Measurements from ENCODE around the gene PAPPA2.
A peak's percentile ranks its signal among the peaks of the same experiment; 100 is the strongest.

The PAPPA2 gene

DNA sequence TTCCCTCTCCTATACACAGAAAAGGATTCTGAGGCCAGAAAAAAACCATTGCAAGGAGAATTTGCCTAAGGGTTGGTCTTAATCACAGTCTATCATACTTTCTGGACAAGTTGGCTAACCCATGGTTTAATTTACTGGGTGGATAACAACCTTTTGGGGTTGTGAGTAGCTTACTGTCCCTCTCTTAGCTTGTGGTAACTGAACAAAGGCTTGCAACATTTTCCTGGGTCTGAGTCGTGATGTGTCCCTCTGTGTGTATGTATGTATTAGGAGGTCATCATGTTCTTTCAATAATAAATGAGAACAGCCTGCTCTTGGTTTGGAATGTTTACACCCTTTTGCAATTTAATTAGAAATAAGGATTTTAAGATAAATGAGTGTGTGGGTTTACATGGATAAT is 36.7 kb downstream of the PAPPA2 start:
- no peak for DNase-seq (ENCODE audit: low spot score)

DNA sequence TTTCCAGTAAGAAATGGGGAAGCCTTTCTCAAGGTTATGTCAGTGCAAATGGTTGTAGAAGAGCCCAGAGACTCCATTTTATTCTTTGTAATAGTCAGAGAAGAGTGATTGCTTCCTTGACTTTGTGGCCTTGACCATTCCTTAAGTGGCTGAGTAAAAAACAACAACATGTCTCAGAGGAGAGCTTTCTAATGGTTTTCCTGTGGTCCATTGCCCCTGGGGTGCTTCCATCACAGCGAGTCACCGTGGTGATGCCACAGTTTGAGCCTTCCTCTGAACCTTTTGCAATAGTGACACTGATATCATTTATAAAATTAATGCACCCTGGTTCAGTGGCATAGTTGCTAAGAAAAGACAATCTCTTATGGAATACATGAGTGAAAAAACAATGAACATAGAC is 38.6 kb downstream of the PAPPA2 start:
- DNase-seq (ENCODE audit: low spot score), result no peak

DNA sequence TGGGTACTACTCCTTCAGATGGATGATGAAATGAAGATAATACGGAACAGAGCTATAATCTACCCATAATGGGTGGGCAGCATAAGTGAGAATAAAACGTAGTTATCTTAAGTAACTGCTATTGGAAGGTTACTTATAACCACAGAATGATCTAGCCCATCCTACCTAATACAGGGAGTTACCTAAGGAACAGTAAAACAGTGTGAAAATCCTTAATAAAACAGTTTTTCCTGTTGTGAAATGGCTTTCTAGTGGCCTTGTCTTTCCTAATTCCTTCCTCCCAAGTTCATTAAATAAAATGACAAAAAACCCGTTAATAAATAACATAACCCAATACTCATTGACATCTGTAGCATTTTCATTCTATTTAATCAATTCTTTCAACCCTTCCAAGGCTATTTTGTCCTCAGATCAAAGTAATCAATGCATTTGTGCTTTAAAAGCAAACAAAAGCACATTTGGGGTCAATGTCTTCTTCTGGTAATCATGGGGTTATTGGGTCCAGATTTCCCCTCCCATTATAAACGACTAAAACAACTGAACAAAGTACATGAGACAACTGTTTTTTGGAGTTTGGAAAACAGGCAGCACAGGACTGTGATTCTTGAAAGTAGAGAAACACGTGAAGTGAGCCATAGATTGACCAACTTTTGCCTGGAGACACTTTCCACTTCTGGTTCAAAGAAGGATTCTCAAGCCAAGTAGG is 42.0 kb downstream of the PAPPA2 start:
- DNase-seq (ENCODE audit: low spot score), result no peak

DNA sequence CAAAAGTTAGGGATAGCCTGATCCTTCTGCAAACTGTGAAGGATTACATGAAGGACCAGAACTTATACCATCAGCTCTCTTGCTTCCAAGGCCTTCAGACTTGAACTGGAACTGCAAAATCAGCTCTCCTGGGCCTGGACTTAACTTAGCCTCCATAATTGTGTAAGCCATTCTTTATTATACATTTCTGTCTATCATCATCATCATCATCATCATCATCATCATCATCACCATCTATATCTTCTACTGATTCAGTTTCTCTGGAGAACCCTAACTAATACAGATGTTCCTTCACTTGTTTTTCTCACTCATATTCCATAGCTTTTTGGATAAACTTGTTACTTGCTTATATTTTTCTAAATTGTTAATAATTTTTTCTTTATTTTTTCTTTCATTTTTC is 50.0 kb downstream of the PAPPA2 start:
- no peak for DNase-seq (ENCODE audit: low spot score)

DNA sequence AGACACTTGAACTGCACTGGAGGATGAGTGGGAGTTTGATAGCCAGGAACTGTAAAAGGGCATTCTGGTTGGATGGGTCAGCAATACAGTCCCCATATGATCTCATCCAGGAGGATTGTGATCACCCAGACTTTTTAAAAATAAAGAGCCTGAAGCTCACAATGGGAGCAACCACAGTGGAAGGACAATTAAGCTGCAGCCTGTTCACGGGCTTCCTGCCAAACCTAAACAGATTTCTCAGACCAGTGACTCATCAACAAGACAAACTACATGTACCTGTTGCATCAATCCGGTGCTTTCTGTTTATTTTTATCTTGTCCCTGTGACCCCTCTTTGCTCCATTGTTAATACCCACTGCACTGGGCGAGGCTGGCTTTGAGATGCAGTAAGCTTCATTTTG is 52.3 kb downstream of the PAPPA2 start:
- DNase-seq (ENCODE audit: low spot score), result peak; percentile 86

DNA sequence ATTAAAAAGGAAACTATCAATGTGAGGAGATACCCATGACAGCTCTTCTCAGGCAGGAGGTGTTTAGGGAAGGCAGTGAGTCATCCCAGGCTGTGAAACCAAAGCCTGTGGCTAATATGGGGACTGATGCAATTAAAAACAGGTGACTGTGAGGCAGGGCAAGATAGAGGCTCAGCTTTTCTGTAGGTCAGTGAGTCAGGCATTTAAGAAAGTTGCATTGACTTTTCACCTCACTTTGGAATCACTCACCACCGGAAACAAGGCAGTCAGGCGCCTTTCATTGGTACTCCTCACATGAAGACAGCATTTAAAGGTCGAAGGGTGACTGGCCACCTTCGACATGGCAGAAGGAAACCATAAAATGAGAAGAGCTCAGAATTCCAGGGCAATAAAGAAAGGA is 54.5 kb downstream of the PAPPA2 start:
- peak; percentile 87 for DNase-seq (ENCODE audit: low spot score)

DNA sequence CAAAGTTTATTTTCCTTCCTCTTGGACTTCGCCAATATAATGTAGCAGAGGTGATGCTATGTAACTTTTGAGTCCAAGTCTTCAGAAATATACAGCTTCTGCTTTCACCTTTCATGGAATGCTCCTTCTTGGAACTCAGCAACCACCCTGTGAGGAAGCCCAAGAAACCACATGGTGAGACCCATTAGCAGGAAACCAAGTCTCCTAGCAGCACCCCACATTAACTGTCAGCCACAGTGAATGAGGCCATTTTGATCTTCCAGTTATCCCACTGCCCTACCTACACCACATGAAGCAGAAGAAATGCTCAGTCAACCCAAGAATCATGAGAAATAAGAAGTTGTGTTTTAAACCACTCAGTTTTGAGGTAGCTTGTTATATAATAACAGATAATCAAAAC is 58.2 kb downstream of the PAPPA2 start:
- DNase-seq (ENCODE audit: low spot score), result no peak

DNA sequence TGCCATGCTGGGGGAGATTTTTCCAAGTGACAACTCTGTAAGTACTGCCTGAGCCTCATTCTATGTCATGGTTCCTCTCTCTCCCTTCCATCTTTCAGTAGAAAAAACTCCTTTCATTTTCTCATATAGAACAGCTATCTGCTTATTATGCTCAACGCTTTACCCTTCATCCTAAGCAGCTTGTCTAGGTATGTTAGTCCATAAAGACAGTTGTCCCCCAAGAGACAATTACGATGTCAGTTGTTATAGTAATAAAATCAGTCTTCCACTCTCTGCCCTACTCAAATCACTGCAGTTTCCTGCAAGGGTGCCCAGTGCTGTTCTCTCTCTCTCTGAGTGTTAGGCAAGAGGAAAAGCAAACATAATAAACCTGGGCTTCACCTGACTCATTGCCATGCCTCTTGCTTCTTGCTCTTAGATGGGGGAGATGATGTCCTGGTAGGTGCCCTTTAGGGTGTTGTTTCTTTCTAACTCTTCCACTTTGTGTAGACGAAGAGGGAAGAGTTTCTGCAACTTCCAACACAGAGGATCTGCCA is 59.4 kb downstream of the PAPPA2 start:
- DNase-seq (ENCODE audit: low spot score), result no peak

DNA sequence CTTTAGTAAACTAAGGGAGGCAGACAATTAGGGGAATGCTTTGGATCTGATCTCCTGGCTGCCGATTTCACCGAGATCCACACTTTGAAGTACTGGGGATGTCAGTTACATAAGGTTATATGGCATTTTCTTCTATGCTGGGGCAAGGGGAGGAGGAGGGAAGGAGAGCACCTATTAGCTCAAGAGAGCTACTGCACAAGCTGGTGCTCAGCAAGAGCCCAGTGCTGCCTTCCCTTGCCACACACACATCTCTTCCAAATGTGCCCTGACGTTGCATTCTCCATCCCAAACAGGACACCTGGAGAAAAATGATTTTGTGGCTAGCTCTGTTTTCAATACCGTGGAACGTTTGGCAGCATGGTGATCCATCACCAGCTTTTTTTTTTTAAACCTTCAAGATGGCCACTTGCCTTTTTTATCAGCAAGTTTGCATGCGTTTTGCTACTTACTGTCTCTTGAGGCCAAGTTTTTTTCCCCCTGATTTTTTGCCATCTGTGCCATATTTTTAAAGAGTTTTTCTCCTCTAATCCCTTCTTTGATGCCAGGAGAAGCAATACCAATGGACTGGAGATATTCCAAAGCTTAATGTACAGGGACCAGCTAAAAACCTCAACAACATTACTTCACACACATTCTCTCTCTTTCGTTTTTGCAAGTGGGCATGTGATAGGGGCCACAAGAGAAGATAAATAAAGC is 66.6 kb downstream of the PAPPA2 start:
- no peak for DNase-seq (ENCODE audit: low spot score)

DNA sequence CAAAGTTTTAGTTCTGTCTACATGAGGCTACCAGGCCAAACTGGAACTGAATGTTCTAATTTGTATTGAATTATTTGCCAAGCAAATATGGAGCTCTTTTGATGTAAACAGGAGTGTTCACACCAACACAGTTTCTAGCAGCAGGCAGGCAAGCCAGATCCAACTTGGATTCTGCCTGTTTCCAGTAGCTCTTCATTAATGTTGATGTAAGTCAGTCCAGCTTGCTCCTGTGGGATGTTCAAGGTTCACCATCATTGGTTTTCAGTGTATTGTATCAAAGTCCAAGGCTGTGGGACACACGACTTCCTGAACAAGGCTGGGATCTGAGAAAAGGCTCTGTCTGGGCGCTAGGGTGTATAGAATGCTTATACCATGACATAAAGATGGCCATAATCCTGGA is 68.1 kb downstream of the PAPPA2 start:
- DNase-seq (ENCODE audit: low spot score), result no peak

DNA sequence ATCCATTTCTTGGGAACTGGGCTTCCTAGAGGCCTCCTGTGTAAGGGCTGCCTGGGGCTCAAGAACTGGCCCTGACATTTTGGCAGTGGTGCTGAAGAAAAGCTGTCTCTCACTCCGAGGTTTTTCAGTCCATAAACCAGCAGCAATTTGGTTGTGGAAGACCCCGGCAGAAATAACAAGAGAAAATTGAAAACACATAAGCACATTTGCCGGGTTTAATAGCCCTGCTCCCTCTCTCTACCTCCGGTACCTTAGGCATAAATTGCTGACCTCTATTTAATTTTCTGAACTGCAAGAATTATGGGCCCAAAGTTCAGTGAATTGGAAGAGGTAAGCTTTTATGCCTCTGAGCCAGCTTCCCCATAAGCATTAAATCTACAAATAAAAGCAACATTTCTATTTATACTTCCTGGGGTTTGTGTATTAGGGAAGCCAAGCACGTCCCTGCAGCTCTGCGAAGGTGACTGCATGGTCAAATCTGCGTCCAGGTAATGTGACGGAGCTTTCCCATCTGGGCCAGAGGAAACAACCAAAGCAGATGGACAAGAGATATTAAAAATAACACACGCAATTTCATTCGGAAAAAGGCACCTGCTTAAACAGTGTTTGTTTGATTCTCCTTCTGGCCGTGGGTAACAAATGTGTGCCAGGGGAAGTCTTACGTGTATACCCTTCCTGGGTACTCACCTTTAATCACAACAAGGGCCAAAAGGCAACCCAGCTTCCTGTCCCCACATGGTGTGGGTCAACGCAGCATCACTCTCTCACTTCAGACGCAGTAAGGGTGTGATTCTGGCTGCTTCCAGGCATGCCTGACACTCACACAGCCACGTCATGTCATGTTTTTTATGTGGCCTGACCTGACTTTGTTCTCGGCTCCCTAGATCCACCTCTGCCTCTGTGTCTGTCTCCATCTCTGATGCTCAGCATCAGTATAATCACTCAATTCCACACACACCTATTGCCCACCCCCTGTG is 69.2 kb downstream of the PAPPA2 start:
- DNase-seq (ENCODE audit: low spot score), result no peak

DNA sequence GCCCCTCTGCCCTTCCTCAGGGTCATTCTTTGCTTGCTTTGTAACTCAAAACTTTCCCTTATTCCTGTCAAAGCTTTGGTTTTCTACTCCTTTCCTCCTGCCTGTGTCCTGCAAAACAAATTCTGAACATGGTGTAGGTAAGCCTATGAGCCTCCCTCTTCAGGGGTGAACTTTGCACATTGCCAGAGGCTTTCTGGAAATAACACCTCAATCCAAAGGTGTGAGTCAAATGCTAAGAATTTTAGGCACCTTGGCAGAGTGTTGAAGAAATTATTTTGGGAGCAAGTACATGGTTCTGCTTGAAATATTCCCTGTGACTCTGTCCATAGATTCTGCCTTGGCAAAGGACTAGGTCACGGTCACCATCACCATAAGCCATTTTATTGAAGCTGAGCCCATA is 70.0 kb downstream of the PAPPA2 start:
- no peak for DNase-seq (ENCODE audit: low spot score)

DNA sequence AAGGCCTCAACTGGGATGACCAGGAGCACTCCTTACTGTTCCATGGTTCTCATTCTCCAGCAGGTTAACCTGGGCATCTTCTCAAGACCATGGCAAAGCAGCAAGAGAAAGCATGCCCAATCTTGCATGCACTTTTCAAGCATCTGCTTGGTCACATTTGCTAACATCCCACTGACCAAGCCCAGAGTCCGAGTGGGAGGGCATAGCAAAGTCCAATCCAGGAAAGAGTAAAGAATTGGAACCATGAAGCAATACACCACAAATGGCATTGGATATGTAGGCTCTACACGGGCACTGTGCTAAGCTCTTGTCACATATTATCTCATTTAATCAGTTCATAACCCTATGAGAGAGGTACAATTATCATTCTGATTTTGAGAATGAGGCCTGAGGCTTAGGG is 73.6 kb downstream of the PAPPA2 start:
- no peak for DNase-seq (ENCODE audit: low spot score)

DNA sequence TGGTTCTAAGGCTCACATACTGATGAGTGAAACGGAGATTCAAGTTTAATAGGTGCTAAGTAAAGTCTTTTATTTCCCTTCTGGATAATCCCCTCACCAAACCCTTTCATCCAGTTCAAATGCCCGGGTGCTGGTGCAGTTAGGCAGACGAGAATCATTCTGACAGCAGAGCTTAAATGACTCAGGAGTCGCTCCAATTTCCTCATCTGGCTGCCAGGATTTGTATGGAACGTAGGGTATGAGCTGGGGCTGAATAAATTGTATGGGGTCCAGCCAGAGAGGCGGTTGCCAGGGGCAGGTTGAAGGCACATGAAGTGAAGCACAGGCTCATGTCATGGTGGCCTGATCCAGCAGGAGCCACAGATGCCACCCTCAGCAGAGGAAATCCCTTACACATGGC is 76.0 kb downstream of the PAPPA2 start:
- DNase-seq (ENCODE audit: low spot score), result no peak

DNA sequence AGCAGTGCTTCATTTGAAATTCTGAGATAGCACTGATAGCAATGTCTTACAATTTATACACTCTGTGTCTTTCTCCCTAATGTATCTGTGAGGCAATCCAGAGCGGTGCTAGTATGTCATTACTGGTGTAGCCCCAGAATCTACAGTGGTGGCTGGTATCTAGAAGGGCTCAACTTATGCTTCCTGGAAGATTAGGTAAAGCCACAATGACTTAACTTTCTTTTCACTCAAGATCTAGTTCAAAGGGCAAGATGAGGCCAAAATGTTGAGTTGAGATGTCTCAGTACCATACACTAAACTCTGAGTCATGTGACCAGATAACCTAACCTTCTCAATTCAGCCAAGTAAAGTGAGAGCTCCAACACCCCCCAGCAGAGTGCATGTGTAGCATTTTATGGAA is 77.5 kb downstream of the PAPPA2 start:
- no peak for DNase-seq (ENCODE audit: low spot score)

DNA sequence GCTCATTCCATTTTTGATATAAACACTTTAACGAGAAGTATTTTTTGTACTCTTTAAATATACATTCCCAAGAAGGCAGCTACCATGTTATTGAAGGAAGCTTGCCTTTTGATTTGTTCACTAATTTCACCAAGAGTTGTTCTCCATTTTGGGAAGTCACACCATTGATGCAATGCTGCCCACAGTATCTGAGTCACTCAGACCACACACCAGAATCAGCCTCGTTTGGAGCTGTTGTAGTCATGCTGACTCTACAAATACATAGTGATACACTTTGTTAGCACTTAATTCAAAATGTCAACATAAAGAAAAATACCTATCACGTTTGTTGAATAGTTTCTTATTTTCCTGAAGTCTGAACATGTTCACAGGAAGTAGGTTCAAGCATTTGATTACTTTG is 78.7 kb downstream of the PAPPA2 start:
- DNase-seq (ENCODE audit: low spot score), result no peak

DNA sequence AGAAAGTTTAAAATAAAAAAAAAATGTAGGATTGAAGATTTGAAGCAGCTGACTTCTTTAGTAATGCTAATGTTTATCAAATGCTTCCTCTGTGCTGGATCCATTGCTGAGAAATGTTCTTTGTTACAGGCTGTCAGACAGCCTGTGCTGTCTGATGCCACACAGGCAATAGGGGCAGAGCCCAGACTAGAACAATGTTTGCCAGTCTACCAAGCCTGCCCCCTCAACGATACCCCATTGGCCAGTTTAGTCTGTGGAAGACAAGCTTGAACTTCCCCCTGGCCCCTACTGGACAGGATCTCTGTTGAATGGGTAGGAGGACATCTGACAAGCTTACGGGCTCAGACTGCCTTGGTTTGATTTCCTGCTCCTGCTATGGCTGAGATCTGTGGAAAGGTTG is 79.4 kb downstream of the PAPPA2 start:
- no peak for DNase-seq (ENCODE audit: low spot score)

DNA sequence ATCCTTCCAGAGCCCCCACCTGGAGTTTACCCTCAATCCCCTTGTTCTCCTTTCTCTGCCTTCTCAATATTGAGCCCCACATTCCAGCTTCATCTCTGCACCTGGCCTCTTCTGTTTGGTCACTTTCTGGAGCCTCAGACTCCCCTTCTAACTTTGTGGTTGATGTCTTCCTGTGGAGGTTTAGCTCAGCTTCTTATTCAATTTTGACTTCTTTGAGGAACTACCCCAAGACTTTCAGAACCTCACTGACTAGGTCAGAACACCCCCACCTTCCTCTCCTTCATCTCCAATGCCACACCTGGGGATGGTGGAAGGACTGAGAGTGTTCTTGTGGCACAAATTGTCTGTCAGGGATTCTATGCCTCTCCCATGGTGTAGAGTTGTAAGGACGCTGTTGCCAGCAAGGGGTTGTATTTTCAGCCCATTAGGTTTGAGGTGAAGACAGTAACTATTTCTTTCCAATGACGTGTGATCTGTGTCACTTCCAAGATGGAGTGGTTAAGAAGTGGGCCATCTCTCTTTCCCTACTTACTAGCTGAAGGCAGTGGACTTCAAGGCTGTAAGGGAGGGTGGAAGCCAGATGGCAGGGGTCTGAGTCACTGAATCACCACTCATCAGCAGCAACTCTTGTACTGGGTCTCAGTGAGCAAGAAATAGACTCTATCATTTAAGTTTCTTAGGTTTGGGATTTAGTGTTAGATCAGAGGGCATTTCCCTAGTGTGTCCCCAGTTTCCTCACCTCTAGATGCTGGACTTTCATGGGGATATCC is 80.6 kb downstream of the PAPPA2 start:
- no peak for DNase-seq (ENCODE audit: low spot score)

DNA sequence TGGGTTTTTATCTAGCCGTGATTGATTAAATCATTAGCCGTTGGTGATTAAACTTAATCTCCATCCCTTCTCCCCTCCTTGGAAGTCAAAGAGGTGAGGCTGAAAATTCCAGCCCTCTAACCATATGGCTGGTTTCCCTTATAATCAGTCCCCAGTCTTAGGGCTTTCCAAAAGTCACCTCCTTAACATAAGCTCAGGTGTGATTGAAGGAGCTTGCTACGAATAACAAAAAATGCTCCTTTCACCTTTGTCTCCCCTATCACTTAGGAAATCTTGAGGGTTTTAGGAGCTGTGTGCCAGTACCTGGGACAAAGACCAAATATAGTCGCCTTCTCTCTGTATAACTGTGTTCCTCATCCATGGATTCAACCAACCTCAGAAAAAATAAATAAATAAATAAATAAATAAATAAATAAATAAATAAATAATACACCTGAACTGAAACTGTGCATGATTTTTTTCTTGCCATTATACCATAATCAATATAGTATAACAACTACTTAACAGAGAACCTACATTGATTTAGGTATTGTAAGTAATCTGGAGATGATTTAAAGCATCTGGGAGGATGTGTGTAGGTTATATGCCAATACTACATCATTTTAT is 82.2 kb downstream of the PAPPA2 start:
- no peak for DNase-seq (ENCODE audit: low spot score)

DNA sequence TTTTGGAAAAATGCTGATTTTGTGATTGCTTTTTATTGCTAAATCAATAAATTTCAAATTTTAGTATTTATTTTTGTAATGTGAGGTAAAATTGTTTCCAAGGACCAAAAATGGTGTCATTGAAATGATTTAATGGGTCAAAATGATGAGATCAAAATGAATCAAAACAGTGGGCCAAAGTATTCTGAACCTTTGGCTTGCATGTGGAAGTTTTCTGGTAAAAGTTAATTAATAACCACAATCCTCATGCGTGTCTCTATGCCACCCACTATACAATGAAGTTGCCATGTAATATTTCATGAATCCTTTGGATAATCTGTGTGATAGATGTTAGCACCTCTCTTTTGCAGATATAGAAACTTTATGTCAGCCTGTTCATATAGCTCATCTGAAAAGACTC is 83.8 kb downstream of the PAPPA2 start:
- DNase-seq (ENCODE audit: low spot score), result no peak

DNA sequence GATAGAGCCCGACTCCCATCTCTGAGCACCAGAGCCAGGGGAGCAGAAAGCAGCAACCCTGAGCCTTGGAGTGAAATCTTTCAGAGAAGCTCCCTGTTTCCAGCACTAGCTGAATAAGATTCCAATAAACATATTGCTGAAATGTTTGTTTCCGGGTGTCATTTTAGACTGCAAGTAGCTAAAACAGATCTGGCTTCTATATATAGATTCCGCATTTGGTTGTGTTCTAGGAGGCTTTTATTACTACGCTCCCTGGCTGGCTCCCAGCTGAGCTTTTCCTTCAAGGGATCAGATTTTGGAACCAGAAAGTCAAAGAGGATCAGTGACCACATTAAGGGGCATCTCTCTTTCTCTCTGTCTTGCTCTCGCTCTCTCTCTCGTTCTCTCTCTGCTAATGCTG is 88.2 kb downstream of the PAPPA2 start:
- no peak for DNase-seq (ENCODE audit: low spot score)

Data from SW480 (cell line).